HCT116 (cell line): ENCODE measurements around the gene OTULIN. TPM values are rescaled to one million over a fixed set of nuclear protein-coding genes. Genes with fewer than 3 reads are reported as not detected.

ENCODE experiments used
- ATAC-seq: fragments of 200-7000 bp; cut with Tn5 transposase; 2 replicates; pipeline ENCODE4 v1.9.1; 2020; ENCODE audit warnings: mild to moderate bottlenecking, moderate library complexity
- BruUV-seq: library from RNA; stranded (reverse); fragments of 400-500 nt; replicated peaks from 2 replicates; lab custom pipeline; 2021; lab: Mats Ljungman, UMichigan
- CTCF ChIA-PET: fragments of 300-600 bp; sonication (Branson Sonifier 250); formaldehyde crosslinking; loops from one replicate; lab custom pipeline; 2021; ENCODE audit warnings: antibody characterized with exemption; lab: Charles Lee
- POLR2A ChIA-PET: fragments of 300-600, 350-600 bp; sonication (Branson Sonifier 250); formaldehyde crosslinking; loops from one replicate; lab custom pipeline; 2021; ENCODE audit warnings: antibody characterized with exemption; lab: Charles Lee
- RAD21 ChIA-PET, 2 experiments: fragments of 300-600 bp; sonication (Branson Sonifier 250); formaldehyde crosslinking; loops; one replicate each; lab custom pipeline; 2023; ENCODE audit warnings: low total read pairs in 2 of 2; ENCODE audit not compliant: uncharacterized antibody in 2 of 2, unreplicated experiment in 2 of 2, low non-redundant PET in 1 of 2; lab: Charles Lee
- DNase-seq: peaks from one replicate; pipeline ENCODE4 v3.0.0-alpha.2; 2010; ENCODE audit warnings: low read depth, low spot score
- H2AFZ ChIP-seq: fragments of 200-600 bp; shearing (Covaris generic), sonication (generic); 2 replicates; pipeline ENCODE4 v1.6.1; 2017; ENCODE audit warnings: low read depth, mixed run types, mixed read lengths, antibody characterized with exemption, low read length; ENCODE audit not compliant: poor library complexity, severe bottlenecking
- H3K27ac ChIP-seq: 2 replicates; pipeline ENCODE4 v1.5.1; 2012; ENCODE audit warnings: low read depth, low read length
- H3K27me3 ChIP-seq: fragments of 200-600 bp; sonication (generic); 2 replicates; pipeline ENCODE4 v1.6.1; 2016; ENCODE audit warnings: mixed run types, low read length, mixed read lengths; ENCODE audit not compliant: insufficient read depth
- H3K36me3 ChIP-seq, 2 experiments: fragments of 200-500 bp in 1 of 2; fragments of 200-600 bp in 1 of 2; sonication (Bioruptor generic) in 1 of 2; sonication (generic) in 1 of 2; 2 replicates each; pipeline versions ENCODE4 v1.5.1 to v1.6.1; 2014 to 2016; ENCODE audit warnings: low read length in 2 of 2, inconsistent platforms in 1 of 2, mixed read lengths in 1 of 2, mixed run types in 1 of 2; ENCODE audit not compliant: insufficient read depth in 2 of 2, control insufficient read depth in 1 of 2
- H3K4me1 ChIP-seq, 2 experiments: fragments of 200-600 bp in 1 of 2; sonication (generic) in 1 of 2; 2 replicates each; pipeline versions ENCODE4 v1.5.1 to v1.6.1; 2012 to 2017; ENCODE audit warnings: low read length in 2 of 2, inconsistent platforms in 1 of 2, mild to moderate bottlenecking in 1 of 2, mixed read lengths in 1 of 2, mixed run types in 1 of 2, moderate library complexity in 1 of 2; ENCODE audit not compliant: insufficient read depth in 2 of 2, control insufficient read depth in 1 of 2
- H3K4me2 ChIP-seq: fragments of 200-600 bp; sonication (generic); 2 replicates; pipeline ENCODE4 v1.6.1; 2017; ENCODE audit warnings: mixed run types, low read length, mixed read lengths
- H3K4me3 ChIP-seq, 2 experiments: fragments of 200-600 bp in 1 of 2; sonication (generic) in 1 of 2; replicated peaks in 1 of 2; 2 replicates each; pipeline ENCODE4 v1.5.1; 2011 to 2016; ENCODE audit warnings: low read length in 2 of 2, control low read depth in 1 of 2, low read depth in 1 of 2, mild to moderate bottlenecking in 1 of 2, mixed read lengths in 1 of 2, mixed run types in 1 of 2
- H3K79me2 ChIP-seq: fragments of 200-600 bp; sonication (generic); 2 replicates; pipeline ENCODE4 v1.6.1; 2017; ENCODE audit warnings: mild to moderate bottlenecking, mixed run types, low read length, moderate library complexity, mixed read lengths; ENCODE audit not compliant: insufficient read depth
- H3K9ac ChIP-seq: fragments of 200-600 bp; sonication (generic); 2 replicates; pipeline ENCODE4 v1.6.1; 2016; ENCODE audit warnings: low read length, mixed read lengths
- H3K9me2 ChIP-seq: fragments of 200-600 bp; sonication (generic), shearing (Covaris generic); 2 replicates; pipeline ENCODE4 v1.6.1; 2017; ENCODE audit warnings: mixed run types, mild to moderate bottlenecking, moderate library complexity; ENCODE audit not compliant: insufficient read depth
- H3K9me3 ChIP-seq, 2 experiments: fragments of 200-500 bp in 1 of 2; fragments of 200-600 bp in 1 of 2; sonication (Bioruptor generic) in 1 of 2; sonication (generic) in 1 of 2; 2 replicates each; pipeline ENCODE4 v1.6.1; 2014 to 2017; ENCODE audit warnings: low read length in 2 of 2, mixed read lengths in 2 of 2, inconsistent platforms in 1 of 2, low read depth in 1 of 2, mild to moderate bottlenecking in 1 of 2, mixed run types in 1 of 2, moderate library complexity in 1 of 2; ENCODE audit not compliant: control insufficient read depth in 1 of 2, insufficient read depth in 1 of 2
- H4K20me1 ChIP-seq: fragments of 200-600 bp; sonication (generic), shearing (Covaris generic); 2 replicates; pipeline ENCODE4 v1.6.1; 2017; ENCODE audit warnings: mixed run types, mild to moderate bottlenecking, moderate library complexity; ENCODE audit not compliant: insufficient read depth
- ATF3 ChIP-seq: IDR thresholded peaks from 2 replicates; pipeline ENCODE4 v1.6.1; 2012
- CBX3 ChIP-seq: IDR thresholded peaks from 2 replicates; pipeline ENCODE4 v1.6.1; 2012; ENCODE audit warnings: low read depth
- CEBPB ChIP-seq: IDR thresholded peaks from 2 replicates; pipeline ENCODE4 v1.6.1; 2012; ENCODE audit warnings: low read depth
- CTCF ChIP-seq, 3 experiments: fragments of 200-600 bp in 1 of 3; sonication (generic) in 1 of 3; IDR thresholded peaks in 2 of 3; conservative IDR thresholded peaks in 1 of 3; 2 replicates each; pipeline ENCODE4 v1.5.1; 2012 to 2017; ENCODE audit warnings: low read depth in 2 of 3, low read length in 2 of 3, antibody characterized with exemption in 1 of 3, borderline replicate concordance in 1 of 3, control low read depth in 1 of 3, mild to moderate bottlenecking in 1 of 3, mixed read lengths in 1 of 3, mixed run types in 1 of 3, moderate library complexity in 1 of 3; ENCODE audit not compliant: insufficient read depth in 1 of 3
- EGR1 ChIP-seq: IDR thresholded peaks from 2 replicates; pipeline ENCODE4 v1.6.1; 2012; ENCODE audit warnings: low read depth
- ELF1 ChIP-seq: IDR thresholded peaks from 2 replicates; pipeline ENCODE4 v1.6.1; 2012; ENCODE audit warnings: low read depth, borderline replicate concordance
- EZH2 ChIP-seq: fragments of 200-600 bp; sonication (generic); IDR thresholded peaks from 2 replicates; pipeline ENCODE4 v1.6.1; 2017; ENCODE audit warnings: antibody characterized with exemption, mixed run types
- FOSL1 ChIP-seq: IDR thresholded peaks from 2 replicates; pipeline ENCODE4 v1.6.1; 2012; ENCODE audit warnings: low read depth
- JUND ChIP-seq: IDR thresholded peaks from 2 replicates; pipeline ENCODE4 v1.6.1; 2012
- MAX ChIP-seq: IDR thresholded peaks from 2 replicates; pipeline ENCODE4 v1.6.1; 2012
- POLR2A ChIP-seq: IDR thresholded peaks from 2 replicates; pipeline ENCODE4 v1.7.0; 2011; ENCODE audit warnings: borderline replicate concordance; ENCODE audit not compliant: insufficient read depth, insufficient read length; ENCODE audit errors: extremely low read depth
- POLR2AphosphoS5 ChIP-seq: IDR thresholded peaks from 2 replicates; pipeline ENCODE4 v1.6.1; 2011; ENCODE audit warnings: mild to moderate bottlenecking, low read depth, low read length, moderate library complexity
- RAD21 ChIP-seq: IDR thresholded peaks from 2 replicates; pipeline ENCODE4 v1.6.1; 2012; ENCODE audit warnings: low read depth, mild to moderate bottlenecking
- REST ChIP-seq: IDR thresholded peaks from 2 replicates; pipeline ENCODE4 v1.6.1; 2012; ENCODE audit warnings: low read depth
- SP1 ChIP-seq: IDR thresholded peaks from 2 replicates; pipeline ENCODE4 v1.6.1; 2012; ENCODE audit warnings: low read depth
- SRF ChIP-seq: IDR thresholded peaks from 2 replicates; pipeline ENCODE4 v1.6.1; 2012; ENCODE audit warnings: low read depth
- TCF7L2 ChIP-seq: IDR thresholded peaks from 2 replicates; pipeline ENCODE4 v1.7.0; 2011; ENCODE audit warnings: borderline replicate concordance, inconsistent platforms; ENCODE audit not compliant: insufficient read depth, insufficient read length; ENCODE audit errors: extremely low read depth
- YY1 ChIP-seq: IDR thresholded peaks from 2 replicates; pipeline ENCODE4 v1.6.1; 2011; ENCODE audit warnings: low read length, low read depth, moderate library complexity, mild to moderate bottlenecking; ENCODE audit not compliant: insufficient replicate concordance; ENCODE audit errors: extremely low read depth
- ZFX ChIP-seq: fragments of 450-650 bp; IDR thresholded peaks from 2 replicates; pipeline ENCODE4 v1.6.1; 2017
- ZNF274 ChIP-seq: fragments of 200-500 bp; sonication (Bioruptor generic); IDR thresholded peaks from 2 replicates; pipeline ENCODE4 v1.6.1; 2014; ENCODE audit warnings: mild to moderate bottlenecking, low read depth, low read length, inconsistent platforms
- intact Hi-C: fragments of 100-400 bp; cut with micrococcal nuclease; formaldehyde crosslinking; loops from 2 replicates; pipeline ENCODE4 v1.10.0; 2022
- total RNA-seq: library from RNA; stranded (reverse); gene quantifications from one replicate; pipeline ENCODE4 v1.2.1, GENCODE V29; 2021; ENCODE audit not compliant: unreplicated experiment

OTULIN gene
- total RNA-seq, 1 experiment from 2014 or later, result 25.7 TPM

GRCh38 chr5:14708551-14708950, 44.0 kb downstream of the OTULIN start:
- ChIA-PET POLR2A (no interaction called here), CTCF (interaction anchor here (0.7 kb wide), 1 partner anchor 25 kb away, joined by 3 read pairs; no protein-coding TSS in a partner anchor), RAD21 (no interaction called here)
- H3K27ac ChIP-seq, result no peak overlapping the region
- H3K79me2 ChIP-seq, result no peaks in the 10 kb centered on the region
- no peak overlapping the region for H3K9ac ChIP-seq
- no peak overlapping the region for H3K4me3 ChIP-seq
- H4K20me1 ChIP-seq, result no peaks in the 10 kb centered on the region
- H3K4me1 ChIP-seq, result no peaks in the 10 kb centered on the region
- intact Hi-C loops, result no loop called here
- H3K9me2 ChIP-seq, result no peaks in the 10 kb centered on the region
- no peak for TF ChIP-seq JUND
- no peak for TF ChIP-seq TCF7L2
- TF ChIP-seq ZNF274, result no peak
- no peak for TF ChIP-seq ELF1
- TF ChIP-seq FOSL1, result no peak
- no peak for TF ChIP-seq CBX3
- no peak for TF ChIP-seq YY1
- no peak for TF ChIP-seq REST
- TF ChIP-seq POLR2A, result no peak
- no peak for TF ChIP-seq RAD21
- no peak for TF ChIP-seq ZFX
- no peak for TF ChIP-seq SRF
- TF ChIP-seq MAX, result no peak
- TF ChIP-seq CTCF (IDR thresholded peaks at IDR 0.05 in 2 of 3, conservative IDR thresholded peaks at IDR 0.05 in 1 of 3; ENCODE audit: borderline replicate concordance in 1 of 3, insufficient read depth in 1 of 3, low read depth in 2 of 3, low read length in 2 of 3), result no peak
- no peak for TF ChIP-seq ATF3
- TF ChIP-seq EGR1, result no peak
- no peak for TF ChIP-seq EZH2
- no peak for TF ChIP-seq POLR2AphosphoS5
- TF ChIP-seq SP1, result no peak
- TF ChIP-seq CEBPB, result no peak
- H3K36me3 ChIP-seq, result peaks cover 0 to 22% of the 10 kb centered on the region in 2 experiments
- no peak overlapping the region for H3K4me2 ChIP-seq
- no peak for DNase-seq
- H3K9me3 ChIP-seq, result no peaks in the 10 kb centered on the region
- no peak for ATAC-seq
- H3K27me3 ChIP-seq, result no peaks in the 10 kb centered on the region
- no TSS peak for BruUV-seq
- H2AFZ ChIP-seq, result no peak overlapping the region
